Neural progenitor cell (in vitro differentiated cells): Measurements from ENCODE around the gene NBEAL2.

Experiments used
- EZH2 ChIP-seq: fragments of 200-600 bp; sonication (generic); IDR thresholded peaks from 2 replicates; pipeline ENCODE4 v1.6.1; 2017; ENCODE audit warnings: antibody characterized with exemption, mild to moderate bottlenecking, moderate library complexity
- EZH2phosphoT487 ChIP-seq: fragments of 200-600 bp; sonication (generic); IDR thresholded peaks from 2 replicates; pipeline ENCODE4 v1.6.1; 2017; ENCODE audit warnings: antibody characterized with exemption
- TF ChIP-seq, protein P1 (sequence below): fragments of 200-600 bp; sonication (generic); IDR thresholded peaks from 2 replicates; pipeline ENCODE4 v1.5.1; 2017; ENCODE audit warnings: antibody characterized with exemption, mild to moderate bottlenecking

DNA sequence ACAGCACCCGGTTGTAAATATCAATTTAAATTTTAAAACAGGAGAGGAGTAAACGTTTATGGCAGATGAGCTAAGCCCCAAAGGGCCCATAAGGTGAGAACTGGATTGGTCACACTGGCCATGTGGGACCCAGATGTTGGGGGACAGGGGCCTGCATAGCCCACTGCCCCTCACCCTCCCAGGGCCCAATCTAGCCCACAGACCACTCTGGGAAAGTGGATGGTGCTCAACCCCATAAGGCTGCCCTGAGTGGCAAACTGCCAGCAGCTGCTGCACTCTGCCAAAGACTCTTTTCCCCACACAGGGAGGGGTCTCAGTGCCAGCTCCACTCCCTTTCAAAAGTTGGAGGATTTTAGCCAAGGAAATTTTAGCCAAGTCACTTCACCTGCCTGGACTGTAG lies 45.4 kb upstream of the NBEAL2 start:
- TF ChIP-seq, protein P1, sequence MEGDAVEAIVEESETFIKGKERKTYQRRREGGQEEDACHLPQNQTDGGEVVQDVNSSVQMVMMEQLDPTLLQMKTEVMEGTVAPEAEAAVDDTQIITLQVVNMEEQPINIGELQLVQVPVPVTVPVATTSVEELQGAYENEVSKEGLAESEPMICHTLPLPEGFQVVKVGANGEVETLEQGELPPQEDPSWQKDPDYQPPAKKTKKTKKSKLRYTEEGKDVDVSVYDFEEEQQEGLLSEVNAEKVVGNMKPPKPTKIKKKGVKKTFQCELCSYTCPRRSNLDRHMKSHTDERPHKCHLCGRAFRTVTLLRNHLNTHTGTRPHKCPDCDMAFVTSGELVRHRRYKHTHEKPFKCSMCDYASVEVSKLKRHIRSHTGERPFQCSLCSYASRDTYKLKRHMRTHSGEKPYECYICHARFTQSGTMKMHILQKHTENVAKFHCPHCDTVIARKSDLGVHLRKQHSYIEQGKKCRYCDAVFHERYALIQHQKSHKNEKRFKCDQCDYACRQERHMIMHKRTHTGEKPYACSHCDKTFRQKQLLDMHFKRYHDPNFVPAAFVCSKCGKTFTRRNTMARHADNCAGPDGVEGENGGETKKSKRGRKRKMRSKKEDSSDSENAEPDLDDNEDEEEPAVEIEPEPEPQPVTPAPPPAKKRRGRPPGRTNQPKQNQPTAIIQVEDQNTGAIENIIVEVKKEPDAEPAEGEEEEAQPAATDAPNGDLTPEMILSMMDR, result no peak
- no peak for TF ChIP-seq EZH2phosphoT487
- TF ChIP-seq EZH2, result no peak
